ENCODE data around the gene YJEFN3.

- no peak for TF ChIP-seq RFX5 (IDR thresholded peaks at IDR 0.05; ENCODE audit: borderline replicate concordance, low read depth, low read length)
- no peak for TF ChIP-seq CTCF (IDR thresholded peaks at IDR 0.05; ENCODE audit: control extremely low read depth in 1 of 3, insufficient read depth in 1 of 3, low read depth in 1 of 3, low read length in 3 of 3)
- no peak for TF ChIP-seq CHD1 (IDR thresholded peaks at IDR 0.05; ENCODE audit: low read depth, low read length)
- no peak for TF ChIP-seq JUND (IDR thresholded peaks at IDR 0.05; ENCODE audit: low read length)
- no peak for TF ChIP-seq BCL11A (IDR thresholded peaks at IDR 0.05; ENCODE audit: low read depth in 2 of 2, low read length in 2 of 2)
- TF ChIP-seq MAX (IDR thresholded peaks at IDR 0.05), result no peak
Measured at GRCh38 chr19:19544257-19544953, 15.7 kb downstream of the YJEFN3 start.

All from H1 (cell line).